Stomach (tissue), 9 donors: ENCODE data around the gene PDZK1IP1. TPM values are rescaled to one million over a fixed set of nuclear protein-coding genes. Genes with fewer than 3 reads are reported as not detected.
A peak's percentile ranks its signal among the peaks of the same experiment; 100 is the strongest.

Experiments
- DNase-seq, 2 donors: peaks; one replicate each; pipeline versions ENCODE4 v3.0.0 to v3.0.0-alpha.2; 2013 to 2019
- H3K27ac ChIP-seq, 5 donors: fragments of 200-600 bp in 4 of 5; sonication (generic) in 4 of 5; one replicate each; pipeline ENCODE4 v1.5.1; 2013 to 2019; ENCODE audit warnings: mild to moderate bottlenecking in 1 of 5, moderate library complexity in 1 of 5
- H3K27me3 ChIP-seq, 3 donors: fragments of 200-600 bp; sonication (generic); one replicate each; pipeline ENCODE4 v1.5.1; 2017 to 2019; ENCODE audit warnings: mixed run types in 1 of 3
- H3K36me3 ChIP-seq, 4 donors: fragments of 200-600 bp; sonication (generic); 1 replicate in 3 of 4; 2 replicates in 1 of 4; pipeline ENCODE4 v1.5.1; 2016 to 2019
- H3K4me1 ChIP-seq, 4 donors: fragments of 200-600 bp; sonication (generic); one replicate each; pipeline ENCODE4 v1.5.1; 2016 to 2019
- H3K4me3 ChIP-seq, 4 donors: fragments of 200-600 bp; sonication (generic) in 3 of 4; one replicate each; pipeline ENCODE4 v1.5.1; 2016 to 2019; ENCODE audit warnings: mild to moderate bottlenecking in 1 of 4
- H3K9me3 ChIP-seq, 4 donors: fragments of 200-600 bp; sonication (generic); one replicate each; pipeline ENCODE4 v1.5.1; 2016 to 2019
- EP300 ChIP-seq: sonication (generic); formaldehyde crosslinking; IDR thresholded peaks from one replicate; pipeline ENCODE4 v1.6.1; 2017; ENCODE audit warnings: antibody characterized with exemption
- POLR2A ChIP-seq, 4 donors: fragments of 450-650 bp; IDR thresholded peaks; one replicate each; pipeline ENCODE4 v1.6.1; 2016; ENCODE audit warnings: antibody characterized with exemption in 4 of 4, control low read depth in 2 of 4, mild to moderate bottlenecking in 1 of 4, moderate library complexity in 1 of 4
- POLR2AphosphoS5 ChIP-seq, 3 donors: sonication (generic); formaldehyde crosslinking; IDR thresholded peaks; one replicate each; pipeline ENCODE4 v1.6.1; 2016; ENCODE audit warnings: antibody characterized with exemption in 3 of 3
- WGBS, 5 donors: extraction: QIAGEN DNeasy Blood & Tissue Kit in 3 of 5; methylation state at CpG; one replicate each; pipeline versions ENCODE4 v1.1.5 to v1.1.7; 2013 to 2018; 5-methylcytosine and 5-hydroxymethylcytosine counted together
- intact Hi-C: fragments of 100-400 bp; cut with DNase I; formaldehyde crosslinking; loops from one replicate; pipeline ENCODE4 v1.15.1; 2023; ENCODE audit warnings: low total_unique reads
- polyA plus RNA-seq, 3 donors: library from polyadenylated mRNA; stranded (reverse); fragments of 200-250 nt; gene quantifications; one replicate each; pipeline ENCODE4 v1.2.3, GENCODE V29; 2013
- total RNA-seq, 5 donors: library from RNA; depleted of rRNA; stranded (reverse); fragments of >200 nt; gene quantifications; one replicate each; pipeline versions ENCODE4 v1.1.0 to v1.2.3, GENCODE V29; 2014 to 2016
- TF ChIP-seq, protein P1 (sequence below), 7 experiments: fragments of 450-650 bp in 4 of 7; fragments of 200-600 bp in 3 of 7; sonication (generic) in 3 of 7; IDR thresholded peaks; one replicate each; pipeline ENCODE4 v1.5.1; 2016 to 2019; ENCODE audit warnings: antibody characterized with exemption in 7 of 7, control low read depth in 2 of 7, mild to moderate bottlenecking in 1 of 7
- donor health status: healthy with polysubstance abuse.
- donor health status: Bipolar disorder and iron deficiency.
- donor health status: healthy.

The PDZK1IP1 gene
- total and polyA plus RNA-seq, 8 donors, result 0.87 to 292 (median 130) TPM; not detected in 1

DNA sequence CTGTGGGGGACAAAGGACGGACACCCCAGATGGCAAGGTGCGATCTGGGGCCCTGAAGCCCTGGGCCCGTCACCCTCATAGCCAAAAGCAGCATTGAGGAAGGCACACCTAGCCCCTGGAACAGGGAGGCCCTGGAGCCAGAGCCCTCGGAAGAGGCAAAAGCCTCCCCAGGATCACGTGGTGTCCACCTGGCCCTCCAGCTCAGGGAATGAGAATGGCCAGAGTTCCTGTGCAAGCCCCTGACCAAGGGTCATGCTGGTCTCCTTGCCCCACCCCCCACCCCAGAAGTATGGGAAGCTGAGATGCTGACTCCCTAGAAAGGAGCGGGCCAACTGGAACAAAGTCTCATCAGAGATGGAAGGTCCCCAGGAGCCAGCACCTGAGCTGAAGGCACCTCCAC lies 1.0 kb upstream of the PDZK1IP1 start:
- Histone ChIP-seq H3K4me3 (no peak overlapping the region), H3K36me3 (no peaks in the 10 kb centered on the region), H3K4me1 (peaks cover 23 to 59% (median 36%) of the 10 kb centered on the region in 4 donors), H3K27ac (peak overlapping the region in 4 of 5 donors; percentile 66 to 89 (median 85)), H3K27me3 (peaks cover 0 to 4% (median 0%) of the 10 kb centered on the region in 3 donors), H3K9me3 (no peaks in the 10 kb centered on the region)
- intact Hi-C loops, result loop anchor here (10.0 kb wide), 1 partner anchor 534 kb away; no protein-coding TSS in a partner anchor
- TF ChIP-seq, protein P1, sequence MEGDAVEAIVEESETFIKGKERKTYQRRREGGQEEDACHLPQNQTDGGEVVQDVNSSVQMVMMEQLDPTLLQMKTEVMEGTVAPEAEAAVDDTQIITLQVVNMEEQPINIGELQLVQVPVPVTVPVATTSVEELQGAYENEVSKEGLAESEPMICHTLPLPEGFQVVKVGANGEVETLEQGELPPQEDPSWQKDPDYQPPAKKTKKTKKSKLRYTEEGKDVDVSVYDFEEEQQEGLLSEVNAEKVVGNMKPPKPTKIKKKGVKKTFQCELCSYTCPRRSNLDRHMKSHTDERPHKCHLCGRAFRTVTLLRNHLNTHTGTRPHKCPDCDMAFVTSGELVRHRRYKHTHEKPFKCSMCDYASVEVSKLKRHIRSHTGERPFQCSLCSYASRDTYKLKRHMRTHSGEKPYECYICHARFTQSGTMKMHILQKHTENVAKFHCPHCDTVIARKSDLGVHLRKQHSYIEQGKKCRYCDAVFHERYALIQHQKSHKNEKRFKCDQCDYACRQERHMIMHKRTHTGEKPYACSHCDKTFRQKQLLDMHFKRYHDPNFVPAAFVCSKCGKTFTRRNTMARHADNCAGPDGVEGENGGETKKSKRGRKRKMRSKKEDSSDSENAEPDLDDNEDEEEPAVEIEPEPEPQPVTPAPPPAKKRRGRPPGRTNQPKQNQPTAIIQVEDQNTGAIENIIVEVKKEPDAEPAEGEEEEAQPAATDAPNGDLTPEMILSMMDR (IDR thresholded peaks at IDR 0.05), result no peak
- no peak for TF ChIP-seq POLR2A (IDR thresholded peaks at IDR 0.05)
- no peak for TF ChIP-seq POLR2AphosphoS5 (IDR thresholded peaks at IDR 0.05)
- no peak for TF ChIP-seq EP300
- 89 to 96% (median 93%) methylated on average over 3 to 6 of the region's 6 CpGs for WGBS, 5 donors
- peak in 1 of 2 donors; percentile 5 for DNase-seq

DNA sequence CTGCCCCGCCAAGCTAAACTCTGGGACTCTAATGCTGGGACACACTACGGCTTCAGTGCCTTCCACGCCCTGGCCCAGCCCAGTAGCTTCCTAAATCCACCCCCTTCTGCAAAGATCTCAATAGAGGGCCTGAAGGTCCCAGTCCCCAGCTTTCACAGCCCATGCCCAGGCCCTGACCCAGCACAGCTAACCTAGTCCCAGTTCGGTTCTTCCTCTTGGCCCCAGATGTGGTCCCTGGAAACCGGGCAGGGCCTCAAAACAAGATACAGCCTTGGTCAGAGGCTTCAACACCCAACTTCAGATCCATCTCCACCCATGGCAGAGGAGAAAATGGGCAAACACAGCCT lies 646 bp upstream of the PDZK1IP1 start:
- intact Hi-C loops, result loop anchor here (10.0 kb wide), 1 partner anchor 534 kb away; no protein-coding TSS in a partner anchor

DNA sequence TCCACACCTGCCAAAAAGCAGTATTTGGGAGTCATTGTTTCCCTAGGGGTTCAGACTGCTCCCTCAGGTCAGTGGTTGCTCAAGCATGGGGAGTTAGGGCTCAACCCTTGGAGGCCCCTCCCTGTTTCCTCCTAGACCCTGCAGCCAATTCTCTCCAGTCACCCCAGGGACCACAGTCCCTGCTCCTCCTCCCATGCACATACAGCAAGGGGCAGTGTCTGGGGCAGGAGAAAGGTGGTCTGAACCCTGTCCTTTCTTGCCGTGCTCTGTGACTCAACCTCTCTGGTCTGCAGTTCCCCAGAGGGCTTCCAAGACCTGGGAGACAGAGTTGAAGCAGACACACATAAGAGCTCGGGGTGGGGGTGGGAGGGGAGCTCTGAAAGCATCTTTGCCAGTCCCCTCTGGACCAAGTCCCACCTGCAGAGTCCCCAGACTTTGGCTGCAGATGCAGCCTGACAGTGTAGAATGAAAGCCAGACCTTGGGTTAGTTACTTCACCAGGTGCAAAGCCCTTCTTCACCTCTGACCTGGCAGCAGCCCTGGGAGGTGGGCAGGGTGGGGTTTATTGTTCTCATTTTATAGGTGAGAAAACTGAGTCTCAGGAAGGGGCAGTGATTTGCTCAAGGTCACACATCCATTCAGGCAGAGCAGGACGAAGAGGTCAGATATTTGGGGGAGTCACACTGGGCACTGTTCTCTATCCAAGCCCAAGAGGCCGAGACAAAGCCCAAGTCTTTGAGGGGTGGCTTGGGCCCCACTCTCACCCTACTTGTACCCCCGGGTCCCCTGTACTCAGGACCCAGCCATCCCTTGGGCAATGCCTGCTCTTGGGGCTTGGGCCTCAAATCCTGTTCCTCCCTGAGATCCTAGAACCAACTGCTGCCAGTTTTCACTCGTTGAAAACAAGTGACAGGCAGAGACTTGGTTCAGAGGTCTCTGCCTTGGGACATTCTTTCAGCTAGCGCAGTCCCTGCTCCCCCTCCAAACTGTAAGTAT lies 748 bp downstream of the PDZK1IP1 start:
- peak in 1 of 2 donors; percentile 11 for DNase-seq
- 68 to 81% (median 74%) methylated on average over 6 to 7 of the region's 7 CpGs for WGBS, 5 donors
- Histone ChIP-seq H3K4me1 (peaks cover 23 to 59% (median 36%) of the 10 kb centered on the region in 4 donors), H3K36me3 (no peaks in the 10 kb centered on the region), H3K27me3 (no peaks in the 10 kb centered on the region), H3K4me3 (peak overlapping the region in 3 of 4 donors; percentile 25 to 47 (median 40)), H3K9me3 (no peaks in the 10 kb centered on the region), H3K27ac (peak overlapping the region; percentile 31 to 89 (median 84))
- TF ChIP-seq POLR2AphosphoS5 (IDR thresholded peaks at IDR 0.05) (no peak), POLR2A (IDR thresholded peaks at IDR 0.05) (no peak), EP300 (no peak)
- TF ChIP-seq, protein P1 (IDR thresholded peaks at IDR 0.05), result no peak
- intact Hi-C loops, result loop anchor here (10.0 kb wide), 2 partner anchors 76 to 516 kb away; no protein-coding TSS in a partner anchor

More for the DNA sequence above, 646 bp upstream of the PDZK1IP1 start:
- peaks cover 23 to 59% (median 36%) of the 10 kb centered on the region in 4 donors for H3K4me1 ChIP-seq
- TF ChIP-seq POLR2A (IDR thresholded peaks at IDR 0.05) (no peak), POLR2AphosphoS5 (IDR thresholded peaks at IDR 0.05) (no peak), EP300 (no peak)
- TF ChIP-seq, protein P1 (IDR thresholded peaks at IDR 0.05), result no peak
- no peak overlapping the region for H3K4me3 ChIP-seq
- H3K27ac ChIP-seq, result peak overlapping the region; percentile 22 to 89 (median 84)
- no peak for DNase-seq
- peaks cover 0 to 3% (median 0%) of the 10 kb centered on the region in 3 donors for H3K27me3 ChIP-seq
- no peaks in the 10 kb centered on the region for H3K36me3 ChIP-seq
- no peaks in the 10 kb centered on the region for H3K9me3 ChIP-seq
- 28 to 41% (median 37%) methylated on average over 5 of the region's 5 CpGs for WGBS, 5 donors

- H3K27me3 ChIP-seq, result no peaks in the 10 kb centered on the region
- no peaks in the 10 kb centered on the region for H3K9me3 ChIP-seq
- H3K36me3 ChIP-seq, result no peaks in the 10 kb centered on the region
- peak overlapping the region in 2 of 4 donors; percentile 25 to 47 for H3K4me3 ChIP-seq
- no peak for DNase-seq
- TF ChIP-seq EP300, result no peak
- no peak for TF ChIP-seq POLR2A (IDR thresholded peaks at IDR 0.05)
- TF ChIP-seq, protein P1 (IDR thresholded peaks at IDR 0.05), result no peak
- no peak for TF ChIP-seq POLR2AphosphoS5 (IDR thresholded peaks at IDR 0.05)
- 80 to 95% (median 89%) methylated on average over 2 of the region's 2 CpGs for WGBS, 5 donors
- intact Hi-C loops, result loop anchor here (10.0 kb wide), 2 partner anchors 77 to 517 kb away; no protein-coding TSS in a partner anchor
- H3K4me1 ChIP-seq, result peaks cover 22 to 64% (median 33%) of the 10 kb centered on the region in 4 donors
- peak overlapping the region in 2 of 5 donors; percentile 12 to 84 for H3K27ac ChIP-seq
These were observed 1.9 kb downstream of the PDZK1IP1 start for GRCh38 chr1:47187926-47188250.
